SK-N-SH (cell line): Measurements from ENCODE around the gene CYB561D1.

ENCODE experiments used
- CTCF ChIP-seq: fragments of 200-600 bp; sonication (generic); IDR thresholded peaks from 2 replicates; pipeline ENCODE4 v1.6.1; 2017; ENCODE audit warnings: antibody characterized with exemption, mild to moderate bottlenecking, moderate library complexity
- ELF1 ChIP-seq: IDR thresholded peaks from 2 replicates; pipeline ENCODE4 v1.4.0; 2012
- EP300 ChIP-seq, 2 experiments: IDR thresholded peaks; 2 replicates each; pipeline versions ENCODE4 v1.4.0 to v1.6.1; 2012; ENCODE audit warnings: borderline replicate concordance in 1 of 2, low read depth in 1 of 2, low read length in 1 of 2
- POLR2AphosphoS5 ChIP-seq: IDR thresholded peaks from 2 replicates; pipeline ENCODE4 v1.6.1; 2012; ENCODE audit warnings: low read depth, low read length
- RFX5 ChIP-seq: IDR thresholded peaks from 2 replicates; pipeline ENCODE4 v1.6.1; 2012; ENCODE audit warnings: mild to moderate bottlenecking, improper control_type of control experiment, low read length
- TEAD4 ChIP-seq: IDR thresholded peaks from 2 replicates; pipeline ENCODE4 v1.4.0; 2012; ENCODE audit warnings: mild to moderate bottlenecking, borderline replicate concordance; ENCODE audit not compliant: insufficient read depth
- USF2 ChIP-seq: fragments of 150-350 bp; IDR thresholded peaks from 2 replicates; pipeline ENCODE4 v1.6.1; 2017; ENCODE audit warnings: antibody characterized with exemption, low read length, low read depth, borderline replicate concordance

- peak; percentile 98 for TF ChIP-seq POLR2AphosphoS5
- TF ChIP-seq RFX5: peak; percentile 58; the same call in 1 of the 2 replicates
- no peak for TF ChIP-seq CTCF
- TF ChIP-seq USF2: no peak
- peak; percentile 87 for TF ChIP-seq ELF1
- peak in 1 of 2 experiments; percentile 33; a peak in 1 of 4 replicates for TF ChIP-seq EP300 (IDR thresholded peaks at IDR 0.05; ENCODE audit: borderline replicate concordance in 1 of 2, low read depth in 1 of 2, low read length in 1 of 2)
- no peak for TF ChIP-seq TEAD4
Measured at GRCh38 chr1:109548321-109549267, 54.7 kb downstream of the CYB561D1 start, which contains the start of gene GNAI3.
